K562 (cell line): ENCODE results near the gene HMCN2. TPM values are rescaled to one million over a fixed set of nuclear protein-coding genes. Genes with fewer than 3 reads are reported as not detected.

ENCODE experiments used
- ETS2 ChIP-seq: IDR thresholded peaks from 2 replicates; pipeline ENCODE4 v1.6.1; 2016; ENCODE audit warnings: borderline replicate concordance, missing genetic modification characterization, mild to moderate bottlenecking, moderate library complexity, missing compliant biosample characterization; ENCODE audit not compliant: poor library complexity, severe bottlenecking
- GTF2B ChIP-seq: IDR thresholded peaks from 2 replicates; pipeline ENCODE4 v1.6.1; 2011; ENCODE audit not compliant: insufficient read length; ENCODE audit errors: extremely low read depth
- HDAC8 ChIP-seq: fragments of 450-650 bp; IDR thresholded peaks from 2 replicates; pipeline ENCODE4 v1.6.1; 2016; ENCODE audit warnings: mild to moderate bottlenecking, missing genetic modification characterization, moderate library complexity, missing compliant biosample characterization
- PML ChIP-seq: IDR thresholded peaks from 2 replicates; pipeline ENCODE4 v1.6.1; 2012; ENCODE audit warnings: low read length, inconsistent platforms
- POLR2H ChIP-seq: IDR thresholded peaks from 2 replicates; pipeline ENCODE4 v1.6.1; 2016; ENCODE audit warnings: missing genetic modification characterization, low read depth, mild to moderate bottlenecking, control low read depth, missing compliant biosample characterization, moderate library complexity
- THRB ChIP-seq: fragments of 450-650 bp; formaldehyde crosslinking; conservative IDR thresholded peaks from 2 replicates; pipeline ENCODE4 v1.4.0; 2022; ENCODE audit warnings: mild to moderate bottlenecking, missing genetic modification characterization
- ZNF561 ChIP-seq: fragments of 450-650 bp; formaldehyde crosslinking; conservative IDR thresholded peaks from 2 replicates; pipeline ENCODE4 v1.4.0; 2020; ENCODE audit warnings: mild to moderate bottlenecking, moderate library complexity
- polyA plus RNA-seq, 8 experiments: library from polyadenylated mRNA; depleted of rRNA in 4 of 8; stranded (reverse) in 5 of 8; unstranded in 3 of 8; fragments of >200 nt; fragmentation: Nextera tagmentation in 2 of 8; fragmentation: Illumina TruSeq in 1 of 8; extraction: Ambion mirVana in 2 of 8; extraction: Trizol in 1 of 8; gene quantifications; 2 replicates each; pipeline versions ENCODE4 v1.2.1 to v1.2.3, GENCODE V29; 2011 to 2014; ENCODE audit warnings: inconsistent platforms in 1 of 8, missing spikeins in 1 of 8
- total RNA-seq, 7 experiments: library from RNA; depleted of rRNA in 6 of 7; stranded (reverse); fragments of >200 nt in 6 of 7; fragmentation: Illumina TruSeq in 2 of 7; extraction: Trizol in 2 of 7; gene quantifications; 2 replicates each; pipeline versions ENCODE4 v1.2.1 to v1.2.3, GENCODE V29; 2011 to 2021; ENCODE audit warnings: low replicate concordance in 1 of 7

The HMCN2 gene
- total and polyA plus RNA-seq, 9 of the 15 experiments (the other 6 are each of a cell fraction or from before 2014, with no cell fraction given): 0.01 TPM; not detected in 8

- no peak for TF ChIP-seq GTF2B
- TF ChIP-seq HDAC8: no peak
- no peak for TF ChIP-seq PML
- no peak for TF ChIP-seq ETS2
- TF ChIP-seq POLR2H (tag): no peak
- TF ChIP-seq ZNF561 (CRISPR knock-in tag): no peak
- TF ChIP-seq THRB (CRISPR knock-in tag): peak; percentile 22; the same call in 1 of the 2 replicates
Measured at GRCh38 chr9:130345009-130345896, 79.7 kb downstream of the HMCN2 start (continued).
